ENCODE results near the gene SSC5D.

The SSC5D gene

DNA sequence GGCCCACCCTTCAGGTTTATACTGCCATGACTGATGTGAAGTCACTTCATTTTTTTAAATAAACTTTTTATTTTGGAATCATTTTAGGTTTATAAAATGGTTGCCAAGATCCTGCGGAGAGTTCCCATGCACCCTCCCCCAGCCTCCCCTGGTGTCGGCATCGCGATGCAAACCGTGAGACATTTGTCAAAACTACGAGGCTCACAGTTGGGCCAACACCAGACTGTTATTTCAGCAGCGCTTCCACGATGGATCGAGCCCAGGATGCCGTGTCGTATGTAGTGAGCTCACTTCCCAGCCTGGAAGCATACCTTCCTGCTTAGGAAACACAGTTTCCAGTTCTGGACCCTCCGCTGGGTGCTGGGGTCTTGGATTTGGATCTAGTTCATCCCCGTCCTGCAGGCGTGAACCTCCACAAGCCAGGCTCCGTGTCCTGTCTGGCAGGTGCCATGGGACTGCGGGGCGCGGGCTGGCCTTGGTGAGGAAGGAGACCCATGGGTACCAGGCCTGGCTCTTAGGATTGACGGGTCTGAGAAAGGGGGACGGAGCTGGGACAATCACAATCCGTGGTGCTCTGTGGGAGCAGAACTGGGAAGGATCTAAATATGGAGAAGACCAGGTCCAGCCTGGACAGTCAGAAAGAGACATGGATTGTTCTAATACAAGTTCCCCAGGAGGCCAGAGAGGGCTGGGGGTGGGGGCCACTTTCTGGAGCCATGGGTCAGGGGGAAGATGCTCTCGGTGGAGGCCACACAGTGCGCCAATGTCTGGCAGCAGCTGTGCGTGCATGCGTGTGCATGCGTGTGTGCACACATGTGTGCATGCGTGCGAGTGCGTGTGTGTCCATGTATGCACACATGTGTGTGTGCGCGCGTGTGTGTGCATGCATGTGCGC lies 51.1 kb downstream of the SSC5D start:
- DNase-seq, result no peak

GRCh38 chr19:55540619-55541018 lies 52.4 kb downstream of the SSC5D start:
- DNase-seq, result peak; percentile 75

DNA sequence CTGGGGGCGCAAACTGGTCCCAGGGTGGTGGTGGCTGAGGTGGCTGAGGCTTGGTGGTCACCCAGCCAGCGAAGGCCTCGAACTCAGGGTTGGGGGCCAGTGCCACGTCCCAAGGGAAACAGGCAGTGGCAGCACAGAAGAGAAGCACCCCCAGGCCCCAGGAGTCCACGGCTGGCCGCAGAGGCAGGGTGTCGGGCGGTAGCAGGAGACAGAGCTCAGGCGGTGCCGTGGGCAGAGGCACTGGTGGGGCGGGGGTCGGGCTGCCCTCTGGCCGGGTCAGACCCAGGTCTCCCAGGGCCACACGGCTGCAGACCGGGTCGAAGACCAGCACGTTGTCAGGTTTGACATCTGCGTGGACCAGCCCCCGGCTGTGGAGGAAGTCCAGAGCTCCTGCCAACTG lies 52.9 kb downstream of the SSC5D start:
- no peak for DNase-seq

- no peak for DNase-seq
Measured at GRCh38 chr19:55542292-55542855, 54.1 kb downstream of the SSC5D start.

- DNase-seq, result no peak
Measured at GRCh38 chr19:55543567-55543966, 55.3 kb downstream of the SSC5D start.

GRCh38 chr19:55544014-55544413 lies 55.8 kb downstream of the SSC5D start:
- no peak for DNase-seq

DNA sequence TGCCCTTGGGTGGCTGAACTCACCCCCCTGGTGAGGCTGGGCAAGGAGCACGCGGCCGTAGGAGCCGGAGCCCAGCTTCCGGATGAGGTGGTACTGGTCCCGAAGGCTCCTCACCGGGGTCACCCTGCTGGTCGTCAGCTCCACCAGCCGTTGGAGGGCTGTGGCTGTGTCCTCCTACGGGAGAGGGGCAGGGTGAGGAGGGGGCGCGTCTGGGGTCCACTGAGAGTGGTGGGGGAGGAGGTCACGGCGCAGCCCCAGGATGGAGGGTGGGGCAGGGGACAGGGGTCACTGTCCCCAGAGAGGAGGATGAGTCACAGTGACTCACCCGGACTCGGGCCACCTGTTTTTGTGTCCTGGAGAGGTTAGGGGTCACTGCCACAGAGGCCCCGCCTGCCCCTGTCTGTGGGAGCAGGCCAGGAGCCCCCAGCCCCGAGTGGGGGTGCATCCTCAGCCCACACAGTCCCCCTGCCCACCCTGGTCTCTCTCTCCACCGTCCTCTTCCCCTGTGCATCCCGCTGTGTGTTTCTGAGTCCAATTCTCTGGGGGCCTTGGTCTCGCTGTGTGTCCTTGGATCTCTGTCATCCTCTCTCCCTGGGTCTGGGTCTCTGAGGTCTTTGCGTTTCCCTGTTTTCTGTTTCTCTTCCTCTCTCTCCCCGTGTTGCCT lies 56.7 kb downstream of the SSC5D start:
- DNase-seq, result no peak

GRCh38 chr19:55545443-55545842 lies 57.2 kb downstream of the SSC5D start, which contains the start of gene SBK3:
Gene SBK3 (minus strand): TSS chr19:55545543. CDS start chr19:55545543, 0 bp downstream.
- DNase-seq, result no peak

GRCh38 chr19:55546011-55546410 lies 57.8 kb downstream of the SSC5D start:
- DNase-seq, result no peak

DNA sequence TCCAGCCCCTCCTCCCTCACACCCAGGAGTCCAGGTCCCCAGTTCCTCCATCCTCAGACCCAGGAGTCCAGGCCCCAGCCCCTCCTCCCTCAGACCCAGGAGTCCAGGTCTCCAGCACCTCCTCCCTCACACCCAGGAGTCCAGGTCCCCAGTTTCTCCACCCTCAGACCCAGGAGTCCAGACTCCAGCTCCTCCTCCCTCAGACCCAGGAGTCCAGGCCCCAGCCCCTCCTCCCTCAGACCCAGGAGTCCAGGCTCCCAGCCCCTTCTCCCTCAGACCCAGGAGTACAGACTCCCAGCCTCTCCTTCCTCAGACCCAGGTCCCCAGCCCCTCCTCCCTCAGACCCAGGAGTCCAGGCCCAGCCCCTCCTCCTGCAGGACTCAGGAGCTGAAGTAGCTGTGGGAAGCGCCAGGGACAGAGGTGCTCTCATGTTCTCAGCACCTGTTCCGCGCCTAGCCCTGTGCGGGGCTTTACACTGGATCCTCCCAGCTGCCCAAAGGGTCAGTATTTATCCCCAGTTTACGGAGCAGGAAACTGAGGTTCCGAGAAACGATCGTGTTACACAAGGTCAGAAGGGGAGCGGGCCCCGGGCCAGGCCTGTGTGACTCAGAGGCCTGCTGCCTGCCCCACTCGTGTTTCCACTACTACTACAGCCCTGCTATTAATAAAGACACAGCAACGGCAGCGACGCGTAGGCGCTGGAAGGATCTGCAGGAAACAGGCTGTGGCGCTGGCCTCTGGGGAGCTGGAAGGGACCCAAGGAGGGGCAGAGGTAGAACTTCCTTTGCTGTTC lies 58.8 kb downstream of the SSC5D start:
- DNase-seq, result no peak

DNA sequence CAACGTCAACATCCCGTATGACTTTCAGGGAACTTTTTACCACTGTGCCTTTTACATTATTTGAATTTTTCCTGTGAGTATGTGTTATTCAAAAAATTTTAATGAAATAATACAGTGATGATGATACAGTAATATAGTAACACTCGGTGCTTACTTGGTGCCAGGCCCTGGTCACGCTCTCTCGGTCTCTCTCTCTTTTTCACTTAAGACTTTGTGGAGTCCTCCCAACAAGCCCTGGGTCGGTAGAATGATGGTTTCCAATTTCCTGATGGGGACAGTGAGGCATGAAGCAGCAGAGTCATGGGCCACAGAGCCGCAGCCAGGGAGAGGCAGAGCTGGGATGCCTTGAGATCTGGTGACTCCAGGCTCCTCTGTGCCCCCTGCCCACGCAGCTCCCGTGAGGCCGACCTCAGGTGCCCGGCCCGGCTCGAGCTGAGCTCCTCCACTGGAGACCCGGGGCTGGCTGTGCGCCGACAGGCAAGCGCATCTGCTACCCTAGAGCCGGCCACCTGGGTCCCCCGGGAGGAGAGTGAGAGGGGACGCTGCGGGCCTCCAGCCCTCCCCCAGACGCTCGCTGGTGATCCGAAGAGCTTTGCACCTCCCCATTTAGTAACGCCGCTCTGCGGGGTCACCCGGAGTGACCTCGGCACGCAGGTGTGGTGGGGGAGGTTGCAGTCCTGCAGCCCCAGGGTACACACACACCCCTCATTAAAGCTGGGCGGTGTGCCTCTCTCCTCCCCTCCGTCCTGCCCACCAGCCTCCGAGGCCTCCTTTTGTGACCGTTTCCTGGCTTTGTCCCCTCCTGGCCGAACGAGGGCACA lies 61.5 kb downstream of the SSC5D start:
- no peak for DNase-seq

- DNase-seq, result no peak
Measured at GRCh38 chr19:55550321-55550650, 62.0 kb downstream of the SSC5D start.

GRCh38 chr19:55552206-55552605 lies 64.0 kb downstream of the SSC5D start:
- no peak for DNase-seq

DNA sequence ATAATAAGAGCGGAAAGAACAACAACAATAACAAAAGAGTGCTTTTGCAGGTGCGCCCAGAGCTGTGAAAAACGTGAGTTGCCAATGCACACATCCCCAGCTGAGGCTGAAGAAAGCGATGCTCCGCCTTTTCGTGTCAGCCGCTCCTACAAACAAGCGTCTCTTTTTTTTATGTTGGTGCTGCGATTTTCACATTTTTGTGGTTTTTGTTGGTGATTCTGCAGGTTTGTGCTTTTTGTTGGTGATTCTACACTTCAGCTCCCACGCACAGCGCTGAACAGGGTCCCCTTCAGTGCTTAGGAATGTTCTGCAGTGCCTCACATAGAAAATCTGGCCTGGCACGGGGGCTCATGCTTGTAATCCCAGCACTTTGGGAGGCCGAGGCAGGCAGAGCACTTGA lies 64.4 kb downstream of the SSC5D start:
- no peak for DNase-seq

GRCh38 chr19:55553217-55554182 lies 65.3 kb downstream of the SSC5D start:
- DNase-seq, result no peak

DNA sequence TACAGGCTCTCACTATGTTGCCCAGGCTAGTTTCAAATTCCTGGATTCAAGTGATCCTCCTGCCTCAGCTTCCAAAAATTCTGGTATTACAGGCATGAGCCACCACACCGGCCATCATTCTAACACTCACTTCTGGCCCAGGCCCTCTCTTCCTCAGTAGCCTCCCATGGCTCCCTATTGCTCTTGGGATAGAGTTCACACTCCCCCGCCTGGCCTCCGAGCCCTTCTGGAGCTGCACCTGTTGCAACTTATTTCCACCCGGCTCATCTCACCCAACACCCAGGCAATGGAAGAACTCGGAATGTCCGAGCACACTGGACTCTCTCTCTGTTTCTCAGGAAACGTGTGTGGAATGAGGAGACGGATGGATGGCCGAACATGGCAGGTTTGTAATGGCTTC lies 66.1 kb downstream of the SSC5D start:
- DNase-seq, result no peak

DNA sequence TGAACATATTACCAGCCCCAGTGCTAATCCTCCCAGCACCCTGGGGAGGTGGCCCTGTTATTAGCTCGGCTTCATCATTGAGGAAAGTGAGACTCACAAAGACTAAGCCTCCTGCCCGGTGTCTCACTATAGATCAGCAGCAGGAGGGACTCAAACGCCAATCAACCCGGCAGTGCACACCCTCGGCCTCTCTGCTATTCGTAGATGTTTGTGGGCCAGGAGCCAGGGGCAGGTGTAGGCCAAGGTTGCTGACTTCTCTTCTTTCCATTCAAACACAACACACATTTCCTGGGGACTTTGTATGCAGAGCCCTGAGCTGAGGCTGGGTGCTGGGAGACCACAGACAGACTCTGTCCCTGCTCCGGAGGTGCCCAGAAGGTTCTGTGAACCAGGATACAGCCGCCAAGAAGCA lies 66.5 kb downstream of the SSC5D start:
- DNase-seq, result no peak

DNA sequence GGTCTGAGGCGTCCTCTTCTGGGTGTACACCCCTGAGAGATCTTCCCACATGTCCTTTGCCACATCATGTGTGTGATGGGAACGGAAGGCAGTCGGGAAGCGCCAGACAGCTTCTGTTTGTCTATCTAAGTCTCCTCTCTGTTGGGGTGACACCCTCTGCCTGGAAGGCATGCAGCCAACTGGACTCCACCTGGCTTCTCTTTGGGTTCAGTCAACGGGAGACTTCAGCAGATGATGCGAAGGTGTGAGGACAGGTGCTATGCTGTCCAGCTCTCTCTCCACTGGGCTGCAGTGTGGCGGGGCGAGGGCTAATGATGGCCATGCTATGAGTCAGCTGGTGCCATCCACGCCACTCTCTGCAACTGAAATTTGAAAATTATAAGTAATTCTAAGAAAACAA lies 71.4 kb downstream of the SSC5D start:
- no peak for DNase-seq

- DNase-seq, result peak; percentile 52
Measured at GRCh38 chr19:55563261-55563690, 75.0 kb downstream of the SSC5D start.

DNA sequence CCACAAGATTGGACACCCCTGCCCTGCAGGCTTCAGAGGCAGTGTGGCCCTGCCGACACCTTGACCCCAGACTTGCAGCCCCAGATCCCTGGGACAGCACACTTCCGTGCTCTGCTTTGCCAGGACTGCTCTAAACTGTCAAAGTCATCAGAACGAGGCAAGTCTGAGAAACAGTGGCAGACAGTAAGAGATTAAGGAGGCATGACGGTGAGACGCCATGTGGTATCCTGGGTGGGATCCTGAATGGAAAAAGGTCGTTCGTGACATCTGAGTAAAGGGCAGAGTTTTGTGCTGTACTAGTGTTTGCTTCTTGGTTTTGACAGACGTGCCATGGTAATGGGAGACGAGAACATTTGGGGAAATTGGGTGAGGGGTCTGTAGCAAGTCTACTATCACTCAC lies 78.6 kb downstream of the SSC5D start:
- no peak for DNase-seq
